Fibroblast of skin of scalp (primary cell): ENCODE data around the gene PI3.

Experiments
- DNase-seq: peaks from one replicate; pipeline ENCODE4 v3.0.0-alpha.2; 2013

Gene PI3

GRCh38 chr20:45189067-45189609 lies 14.4 kb downstream of the PI3 start:
- DNase-seq, result no peak

- DNase-seq, result no peak
Measured at GRCh38 chr20:45189861-45190260, 15.2 kb downstream of the PI3 start.

- no peak for DNase-seq
Measured at GRCh38 chr20:45191926-45192325, 17.2 kb downstream of the PI3 start.

GRCh38 chr20:45193331-45193730 lies 18.6 kb downstream of the PI3 start:
- no peak for DNase-seq

- DNase-seq, result no peak
Measured at GRCh38 chr20:45206725-45207124, 32.0 kb downstream of the PI3 start, which contains the start of gene SEMG1. Gene SEMG1, plus strand, starts transcription at chr20:45207033. Its CDS starts 21 bp downstream, at chr20:45207054.

GRCh38 chr20:45209924-45210323 lies 35.2 kb downstream of the PI3 start:
- DNase-seq, result no peak

GRCh38 chr20:45211569-45212474 lies 37.1 kb downstream of the PI3 start:
- no peak for DNase-seq

- DNase-seq, result no peak
Measured at GRCh38 chr20:45212836-45213235, 38.1 kb downstream of the PI3 start.

GRCh38 chr20:45218124-45218523 lies 43.4 kb downstream of the PI3 start:
- DNase-seq, result no peak

GRCh38 chr20:45218636-45219035 lies 43.9 kb downstream of the PI3 start:
- no peak for DNase-seq

- DNase-seq, result no peak
Measured at GRCh38 chr20:45221076-45221475, 46.4 kb downstream of the PI3 start, which contains the start of gene SEMG2. Gene SEMG2, plus strand, starts transcription at chr20:45221373. Its CDS starts 17 bp downstream, at chr20:45221390.

GRCh38 chr20:45223136-45223535 lies 48.4 kb downstream of the PI3 start:
- no peak for DNase-seq
